Measurements from ENCODE around the gene PPIL6. TPM values are rescaled to one million over a fixed set of nuclear protein-coding genes. Genes with fewer than 3 reads are reported as not detected.

Gene PPIL6
- polyA plus RNA-seq, 1 of the 3 experiments (the other 2 are of a cell fraction): 1.1 TPM

DNA sequence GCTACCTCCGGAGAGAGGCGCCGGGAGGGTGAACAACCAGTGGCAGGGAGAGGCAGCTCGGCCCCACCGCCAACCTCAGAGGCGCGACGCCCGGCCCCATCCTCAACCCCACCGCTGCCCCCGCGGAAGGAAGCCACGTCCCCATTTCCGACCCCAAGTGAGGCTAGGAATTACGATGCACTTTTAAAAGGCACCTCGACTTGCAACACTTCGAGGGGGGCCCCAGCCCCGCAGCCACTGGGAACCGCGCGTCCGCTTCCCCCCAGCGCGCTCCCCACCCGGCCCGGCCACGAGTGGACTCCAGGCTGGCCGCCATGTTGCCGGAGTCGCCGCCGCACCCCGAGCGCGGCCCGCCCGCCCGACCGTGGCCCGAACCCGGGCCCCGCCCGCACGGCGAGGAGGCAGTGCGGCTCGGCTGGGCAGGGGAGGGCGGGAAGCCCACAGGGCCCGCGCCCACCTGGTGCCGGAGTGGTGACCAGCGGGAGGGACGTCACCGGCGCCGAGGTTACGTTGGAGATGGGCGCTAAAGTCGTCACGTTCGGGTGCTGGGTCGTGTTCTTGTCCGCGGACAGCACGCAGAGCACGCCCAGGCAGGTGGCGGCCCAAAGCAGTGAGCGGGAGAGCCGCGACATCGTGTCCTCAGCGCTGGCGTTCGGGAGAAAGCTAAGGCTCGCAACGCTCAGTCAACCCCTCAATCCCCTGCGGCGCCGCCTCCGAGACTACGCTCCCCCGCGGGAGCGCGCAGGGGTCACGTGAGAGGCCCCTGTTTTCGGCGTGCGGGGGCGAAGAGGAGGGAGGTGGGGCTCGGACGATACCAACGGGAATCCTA is 58.5 kb downstream of the PPIL6 start, which contains the start of gene CD164 (continued):
- TF ChIP-seq, protein P1, sequence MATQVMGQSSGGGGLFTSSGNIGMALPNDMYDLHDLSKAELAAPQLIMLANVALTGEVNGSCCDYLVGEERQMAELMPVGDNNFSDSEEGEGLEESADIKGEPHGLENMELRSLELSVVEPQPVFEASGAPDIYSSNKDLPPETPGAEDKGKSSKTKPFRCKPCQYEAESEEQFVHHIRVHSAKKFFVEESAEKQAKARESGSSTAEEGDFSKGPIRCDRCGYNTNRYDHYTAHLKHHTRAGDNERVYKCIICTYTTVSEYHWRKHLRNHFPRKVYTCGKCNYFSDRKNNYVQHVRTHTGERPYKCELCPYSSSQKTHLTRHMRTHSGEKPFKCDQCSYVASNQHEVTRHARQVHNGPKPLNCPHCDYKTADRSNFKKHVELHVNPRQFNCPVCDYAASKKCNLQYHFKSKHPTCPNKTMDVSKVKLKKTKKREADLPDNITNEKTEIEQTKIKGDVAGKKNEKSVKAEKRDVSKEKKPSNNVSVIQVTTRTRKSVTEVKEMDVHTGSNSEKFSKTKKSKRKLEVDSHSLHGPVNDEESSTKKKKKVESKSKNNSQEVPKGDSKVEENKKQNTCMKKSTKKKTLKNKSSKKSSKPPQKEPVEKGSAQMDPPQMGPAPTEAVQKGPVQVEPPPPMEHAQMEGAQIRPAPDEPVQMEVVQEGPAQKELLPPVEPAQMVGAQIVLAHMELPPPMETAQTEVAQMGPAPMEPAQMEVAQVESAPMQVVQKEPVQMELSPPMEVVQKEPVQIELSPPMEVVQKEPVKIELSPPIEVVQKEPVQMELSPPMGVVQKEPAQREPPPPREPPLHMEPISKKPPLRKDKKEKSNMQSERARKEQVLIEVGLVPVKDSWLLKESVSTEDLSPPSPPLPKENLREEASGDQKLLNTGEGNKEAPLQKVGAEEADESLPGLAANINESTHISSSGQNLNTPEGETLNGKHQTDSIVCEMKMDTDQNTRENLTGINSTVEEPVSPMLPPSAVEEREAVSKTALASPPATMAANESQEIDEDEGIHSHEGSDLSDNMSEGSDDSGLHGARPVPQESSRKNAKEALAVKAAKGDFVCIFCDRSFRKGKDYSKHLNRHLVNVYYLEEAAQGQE (IDR thresholded peaks at IDR 0.05; ENCODE audit: low read depth, low read length): peak; percentile 6; the same call in 1 of the 2 replicates
- TF ChIP-seq TAF1 (IDR thresholded peaks at IDR 0.05; ENCODE audit: borderline replicate concordance, low read depth, low read length) (peak; percentile 90), NRF1 (IDR thresholded peaks at IDR 0.05; ENCODE audit: low read depth, low read length) (no peak), RXRA (IDR thresholded peaks at IDR 0.05; ENCODE audit: borderline replicate concordance, low read depth) (no peak), POLR2AphosphoS5 (IDR thresholded peaks at IDR 0.05; ENCODE audit: low read depth, low read length) (peak; percentile 80), FOXJ3 (CRISPR knock-in tag; IDR thresholded peaks at IDR 0.05) (peak; percentile 37; the same call in 1 of the 2 replicates)

- CTCF ChIA-PET: interaction anchor here (0.6 to 6.0 kb wide), 3 partner anchors 60 to 263 kb away, joined by 3 to 132 read pairs (median 4); partner anchors contain the start of genes PPIL6 and SMPD2
- Histone ChIP-seq H3K36me3 (replicated peaks in 1 of 2; ENCODE audit: control insufficient read depth in 1 of 2, insufficient read depth in 2 of 2, low read length in 1 of 2) (peaks cover 20 to 26% of the 10 kb centered on the region in 2 experiments), H3K27ac (ENCODE audit: low read depth in 2 of 2, low read length in 1 of 2) (peak overlapping the region; percentile 96 to 100), H3K9me3 (no peaks in the 10 kb centered on the region), H3K9me2 (no peaks in the 10 kb centered on the region), H2AFZ (ENCODE audit: low read depth) (no peak overlapping the region), H3K4me3 (ENCODE audit: low read depth in 2 of 2, low read length in 1 of 2) (peak overlapping the region; percentile 86 to 95), H3K4me2 (peak overlapping the region; percentile 87), H3K27me3 (ENCODE audit: insufficient read depth) (no peaks in the 10 kb centered on the region), H3K4me1 (ENCODE audit: control insufficient read depth in 1 of 2, insufficient read depth in 2 of 2, low read depth in 1 of 2, low read length in 1 of 2) (peaks cover 10 to 15% of the 10 kb centered on the region in 2 experiments; a peak in 2 of 4 replicates), H3K79me2 (ENCODE audit: insufficient read depth) (peaks cover 55% of the 10 kb centered on the region), H4K20me1 (ENCODE audit: insufficient read depth) (peaks cover 52% of the 10 kb centered on the region), H3F3A (replicated peaks; ENCODE audit: insufficient read depth) (peaks cover 3% of the 10 kb centered on the region), H3K9ac (peak overlapping the region; percentile 95)
- peak; percentile 18 for DNase-seq
- POLR2A ChIA-PET: no interaction called here
- WGBS (ENCODE audit: low lambda C conversion rate): 1% methylated on average over 25 of the region's 25 CpGs
- TF ChIP-seq SIN3A (IDR thresholded peaks at IDR 0.05; ENCODE audit: borderline replicate concordance, low read depth, low read length) (no peak), CHD2 (IDR thresholded peaks at IDR 0.05; ENCODE audit: low read length, partially characterized antibody) (no peak), EP300 (IDR thresholded peaks at IDR 0.05; ENCODE audit: borderline replicate concordance in 1 of 2, low read depth in 1 of 2, low read length in 1 of 2) (no peak), ELF1 (IDR thresholded peaks at IDR 0.05) (0 out of 2 replicates have a peak, but pooled peaks have one; percentile 15), RXRA (IDR thresholded peaks at IDR 0.05; ENCODE audit: borderline replicate concordance, low read depth) (no peak), NRF1 (IDR thresholded peaks at IDR 0.05; ENCODE audit: low read depth, low read length) (no peak)
These were observed 59.2 kb downstream of the PPIL6 start for GRCh38 chr6:109381061-109381746.
